ENCODE results near the gene CNTN5.

Gene CNTN5

DNA sequence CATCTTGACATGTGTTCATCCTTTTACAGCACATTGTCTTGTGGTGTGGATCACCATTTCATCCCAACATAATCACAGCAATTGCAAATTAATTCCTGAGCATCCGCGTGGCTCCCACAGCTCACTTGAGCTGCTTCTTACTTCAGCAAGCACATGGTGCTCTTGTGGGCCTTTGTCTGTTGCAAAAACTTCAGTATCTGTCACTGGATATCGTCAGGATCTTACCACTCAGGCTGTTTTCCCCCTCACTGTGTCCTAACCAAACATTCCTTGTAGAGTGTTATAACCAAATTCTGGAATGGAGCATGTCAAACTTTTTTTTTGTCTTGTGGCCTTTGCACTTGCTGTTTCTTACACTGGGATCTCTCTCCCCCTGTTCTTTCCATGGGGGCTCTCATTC lies 983.2 kb downstream of the CNTN5 start:
- Histone ChIP-seq H3K4me3 (ENCODE audit: severe bottlenecking) (no peak overlapping the region), H3K36me3 (ENCODE audit: low read depth) (no peaks in the 10 kb centered on the region), H3K27ac (ENCODE audit: poor library complexity, severe bottlenecking) (no peak overlapping the region), H3K27me3 (ENCODE audit: insufficient read depth, poor library complexity, severe bottlenecking) (no peaks in the 10 kb centered on the region), H3K4me1 (ENCODE audit: insufficient read depth, poor library complexity, severe bottlenecking) (no peaks in the 10 kb centered on the region), H3K9me3 (ENCODE audit: severe bottlenecking) (no peaks in the 10 kb centered on the region)
- TF ChIP-seq, protein P1, sequence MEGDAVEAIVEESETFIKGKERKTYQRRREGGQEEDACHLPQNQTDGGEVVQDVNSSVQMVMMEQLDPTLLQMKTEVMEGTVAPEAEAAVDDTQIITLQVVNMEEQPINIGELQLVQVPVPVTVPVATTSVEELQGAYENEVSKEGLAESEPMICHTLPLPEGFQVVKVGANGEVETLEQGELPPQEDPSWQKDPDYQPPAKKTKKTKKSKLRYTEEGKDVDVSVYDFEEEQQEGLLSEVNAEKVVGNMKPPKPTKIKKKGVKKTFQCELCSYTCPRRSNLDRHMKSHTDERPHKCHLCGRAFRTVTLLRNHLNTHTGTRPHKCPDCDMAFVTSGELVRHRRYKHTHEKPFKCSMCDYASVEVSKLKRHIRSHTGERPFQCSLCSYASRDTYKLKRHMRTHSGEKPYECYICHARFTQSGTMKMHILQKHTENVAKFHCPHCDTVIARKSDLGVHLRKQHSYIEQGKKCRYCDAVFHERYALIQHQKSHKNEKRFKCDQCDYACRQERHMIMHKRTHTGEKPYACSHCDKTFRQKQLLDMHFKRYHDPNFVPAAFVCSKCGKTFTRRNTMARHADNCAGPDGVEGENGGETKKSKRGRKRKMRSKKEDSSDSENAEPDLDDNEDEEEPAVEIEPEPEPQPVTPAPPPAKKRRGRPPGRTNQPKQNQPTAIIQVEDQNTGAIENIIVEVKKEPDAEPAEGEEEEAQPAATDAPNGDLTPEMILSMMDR (IDR thresholded peaks at IDR 0.05; ENCODE audit: poor library complexity, severe bottlenecking): no peak
- ATAC-seq (ENCODE audit: low read depth) (no peak), DNase-seq (ENCODE audit: low spot score) (no peak)

DNA sequence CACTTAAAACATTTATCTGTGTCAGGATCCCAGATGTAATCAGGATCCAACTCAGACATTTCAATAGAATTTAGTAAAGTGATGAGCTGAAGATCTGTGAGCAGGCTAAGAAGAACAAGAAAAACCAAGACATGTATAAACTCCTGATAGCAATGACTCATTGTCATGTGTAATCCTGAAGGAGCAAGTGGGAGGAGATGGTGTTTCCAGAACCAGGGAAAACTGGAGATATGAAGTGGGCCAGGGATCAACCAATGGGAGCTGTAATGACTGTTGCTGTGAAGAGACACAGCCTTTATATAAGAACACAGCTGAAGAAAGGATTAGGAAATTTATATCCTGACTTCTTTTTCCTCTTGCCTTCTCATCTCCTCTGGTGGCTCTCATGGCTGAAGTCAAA lies 983.8 kb downstream of the CNTN5 start:
- TF ChIP-seq, protein P1 (IDR thresholded peaks at IDR 0.05; ENCODE audit: poor library complexity, severe bottlenecking): no peak
- no peaks in the 10 kb centered on the region for H3K9me3 ChIP-seq (ENCODE audit: severe bottlenecking)
- H3K36me3 ChIP-seq (ENCODE audit: low read depth): no peaks in the 10 kb centered on the region
- H3K27ac ChIP-seq (ENCODE audit: poor library complexity, severe bottlenecking): no peak overlapping the region
- ATAC-seq (ENCODE audit: low read depth) (no peak), DNase-seq (ENCODE audit: low spot score) (no peak)
- H3K27me3 ChIP-seq (ENCODE audit: insufficient read depth, poor library complexity, severe bottlenecking): no peaks in the 10 kb centered on the region
- H3K4me3 ChIP-seq (ENCODE audit: severe bottlenecking): no peak overlapping the region
- H3K4me1 ChIP-seq (ENCODE audit: insufficient read depth, poor library complexity, severe bottlenecking): no peaks in the 10 kb centered on the region

DNA sequence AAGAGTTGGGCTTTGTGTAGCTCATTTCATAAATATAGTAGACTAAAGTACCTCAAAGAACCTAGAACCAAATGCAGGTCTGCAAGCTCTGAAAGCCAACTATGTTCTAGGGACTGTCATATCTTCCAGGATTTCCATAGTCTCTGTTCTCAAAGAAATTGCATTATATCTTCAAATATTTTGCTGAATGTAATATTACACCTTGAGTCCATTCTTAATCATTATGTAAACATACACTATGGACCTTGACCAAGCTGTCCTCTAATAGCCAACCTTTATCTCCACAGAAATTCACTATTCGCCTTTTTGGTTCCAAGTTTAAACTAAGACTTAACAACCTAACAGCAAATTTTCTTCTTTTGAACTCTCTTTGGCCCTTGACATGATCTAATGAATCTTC lies 987.7 kb downstream of the CNTN5 start:
- ATAC-seq (ENCODE audit: low read depth) (no peak), DNase-seq (ENCODE audit: low spot score) (no peak)
- no peaks in the 10 kb centered on the region for H3K36me3 ChIP-seq (ENCODE audit: low read depth)
- H3K9me3 ChIP-seq (ENCODE audit: severe bottlenecking): no peaks in the 10 kb centered on the region
- TF ChIP-seq, protein P1 (IDR thresholded peaks at IDR 0.05; ENCODE audit: poor library complexity, severe bottlenecking): no peak
- no peak overlapping the region for H3K4me3 ChIP-seq (ENCODE audit: severe bottlenecking)
- H3K4me1 ChIP-seq (ENCODE audit: insufficient read depth, poor library complexity, severe bottlenecking): no peaks in the 10 kb centered on the region
- no peaks in the 10 kb centered on the region for H3K27me3 ChIP-seq (ENCODE audit: insufficient read depth, poor library complexity, severe bottlenecking)
- no peak overlapping the region for H3K27ac ChIP-seq (ENCODE audit: poor library complexity, severe bottlenecking)

DNA sequence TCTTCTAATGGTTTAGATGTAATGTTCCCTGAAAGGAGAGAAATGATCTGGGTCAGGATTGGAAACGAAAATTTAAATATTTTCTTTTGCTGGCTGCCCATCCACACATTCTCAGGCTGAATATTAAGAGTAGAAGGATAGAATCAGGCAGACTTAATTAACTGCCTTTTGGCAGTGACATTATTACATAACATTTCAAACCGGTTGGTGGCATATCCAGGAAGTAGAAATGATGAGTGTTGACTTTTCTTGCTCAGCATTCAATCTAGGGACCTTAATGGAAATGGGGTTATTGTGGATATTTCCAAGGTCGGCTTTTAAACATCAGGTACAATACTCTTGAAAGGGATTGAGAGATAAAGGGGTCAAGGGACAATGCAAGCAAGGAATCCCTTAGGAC lies 989.0 kb downstream of the CNTN5 start:
- H3K4me1 ChIP-seq (ENCODE audit: insufficient read depth, poor library complexity, severe bottlenecking): no peaks in the 10 kb centered on the region
- no peaks in the 10 kb centered on the region for H3K9me3 ChIP-seq (ENCODE audit: severe bottlenecking)
- no peak for ATAC-seq (ENCODE audit: low read depth)
- H3K27ac ChIP-seq (ENCODE audit: poor library complexity, severe bottlenecking): no peak overlapping the region
- no peak overlapping the region for H3K4me3 ChIP-seq (ENCODE audit: severe bottlenecking)
- no peaks in the 10 kb centered on the region for H3K27me3 ChIP-seq (ENCODE audit: insufficient read depth, poor library complexity, severe bottlenecking)
- TF ChIP-seq, protein P1 (IDR thresholded peaks at IDR 0.05; ENCODE audit: poor library complexity, severe bottlenecking): no peak
- DNase-seq (ENCODE audit: low spot score): no peak
- H3K36me3 ChIP-seq (ENCODE audit: low read depth): no peaks in the 10 kb centered on the region

DNA sequence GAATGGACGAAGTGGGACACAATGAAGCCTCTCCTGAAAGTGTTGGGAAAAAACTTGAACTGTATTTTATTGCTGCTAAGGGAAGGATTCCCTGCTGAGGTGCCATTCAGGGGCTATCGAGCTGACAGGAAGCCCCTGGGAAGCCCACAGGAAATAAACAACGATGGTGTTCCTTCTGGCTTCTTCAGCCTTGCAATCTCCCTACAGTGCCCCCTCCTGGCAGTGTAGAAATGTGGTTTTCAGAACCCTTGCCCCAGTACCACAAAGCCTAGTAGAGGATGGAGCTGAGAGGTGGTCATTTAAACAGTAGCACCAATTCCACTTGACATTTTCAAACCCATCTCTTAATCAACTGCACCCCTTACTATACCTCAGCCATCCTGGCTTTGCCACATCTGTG lies 989.6 kb downstream of the CNTN5 start:
- H3K4me3 ChIP-seq (ENCODE audit: severe bottlenecking): no peak overlapping the region
- H3K4me1 ChIP-seq (ENCODE audit: insufficient read depth, poor library complexity, severe bottlenecking): no peaks in the 10 kb centered on the region
- DNase-seq (ENCODE audit: low spot score): no peak
- no peaks in the 10 kb centered on the region for H3K9me3 ChIP-seq (ENCODE audit: severe bottlenecking)
- H3K36me3 ChIP-seq (ENCODE audit: low read depth): no peaks in the 10 kb centered on the region
- H3K27ac ChIP-seq (ENCODE audit: poor library complexity, severe bottlenecking): no peak overlapping the region
- H3K27me3 ChIP-seq (ENCODE audit: insufficient read depth, poor library complexity, severe bottlenecking): no peaks in the 10 kb centered on the region
- TF ChIP-seq, protein P1 (IDR thresholded peaks at IDR 0.05; ENCODE audit: poor library complexity, severe bottlenecking): no peak
- ATAC-seq (ENCODE audit: low read depth): no peak
